GM23248 (cell line): ENCODE measurements around the gene RALA. TPM values are rescaled to one million over a fixed set of nuclear protein-coding genes. Genes with fewer than 3 reads are reported as not detected.
A peak's percentile ranks its signal among the peaks of the same experiment; 100 is the strongest.

Source experiments
- DNase-seq: peaks from one replicate; pipeline ENCODE4 v3.0.0-alpha.2; 2015
- H2AFZ ChIP-seq: fragments of 200-600 bp; sonication (generic); 2 replicates; pipeline ENCODE4 v1.6.1; 2016; ENCODE audit warnings: antibody characterized with exemption
- H3F3A ChIP-seq: fragments of 200-600 bp; sonication (generic); 2 replicates; pipeline ENCODE4 v1.6.1; 2016; ENCODE audit warnings: mild to moderate bottlenecking, antibody characterized with exemption, mixed run types; ENCODE audit not compliant: insufficient read depth
- H3K27ac ChIP-seq: fragments of 200-600 bp; sonication (generic); 2 replicates; pipeline ENCODE4 v1.5.1; 2016; ENCODE audit warnings: mild to moderate bottlenecking
- H3K27me3 ChIP-seq: fragments of 200-600 bp; sonication (generic); replicated peaks from 2 replicates; pipeline ENCODE4 v1.6.1; 2016; ENCODE audit warnings: mild to moderate bottlenecking; ENCODE audit not compliant: insufficient read depth
- H3K36me3 ChIP-seq: fragments of 200-600 bp; sonication (generic); 2 replicates; pipeline ENCODE4 v1.6.1; 2016; ENCODE audit warnings: low read depth, mild to moderate bottlenecking
- H3K4me1 ChIP-seq: fragments of 200-600 bp; sonication (generic); 2 replicates; pipeline ENCODE4 v1.6.1; 2016; ENCODE audit warnings: mild to moderate bottlenecking; ENCODE audit not compliant: insufficient read depth
- H3K4me2 ChIP-seq: fragments of 200-600 bp; sonication (generic); one replicate; pipeline ENCODE4 v1.6.1; 2016; ENCODE audit warnings: mild to moderate bottlenecking; ENCODE audit not compliant: unreplicated experiment
- H3K4me3 ChIP-seq: fragments of 200-600 bp; sonication (generic); 2 replicates; pipeline ENCODE4 v1.5.1; 2016; ENCODE audit warnings: mild to moderate bottlenecking
- H3K79me2 ChIP-seq: fragments of 200-600 bp; sonication (generic); 2 replicates; pipeline ENCODE4 v1.6.1; 2016; ENCODE audit warnings: mild to moderate bottlenecking; ENCODE audit not compliant: insufficient read depth
- H3K9ac ChIP-seq: fragments of 200-600 bp; sonication (generic); 2 replicates; pipeline ENCODE4 v1.6.1; 2016; ENCODE audit warnings: mild to moderate bottlenecking
- H3K9me2 ChIP-seq: fragments of 200-600 bp; sonication (generic); 2 replicates; pipeline ENCODE4 v1.6.1; 2016; ENCODE audit warnings: mixed run types, mild to moderate bottlenecking, moderate library complexity; ENCODE audit not compliant: insufficient read depth
- H3K9me3 ChIP-seq: fragments of 200-600 bp; sonication (generic); one replicate; pipeline ENCODE4 v1.6.1; 2017; ENCODE audit warnings: low read depth
- H4K20me1 ChIP-seq: fragments of 200-600 bp; sonication (generic); 2 replicates; pipeline ENCODE4 v1.6.0; 2016; ENCODE audit not compliant: insufficient read depth
- EZH2 ChIP-seq: fragments of 200-600 bp; sonication (generic); IDR thresholded peaks from 2 replicates; pipeline ENCODE4 v1.6.1; 2018; ENCODE audit warnings: antibody characterized with exemption, mild to moderate bottlenecking; ENCODE audit not compliant: insufficient read depth, poor library complexity, severe bottlenecking
- EZH2phosphoT487 ChIP-seq: fragments of 200-600 bp; sonication (generic); IDR thresholded peaks from 2 replicates; pipeline ENCODE4 v1.6.1; 2018; ENCODE audit warnings: antibody characterized with exemption, moderate library complexity, mild to moderate bottlenecking, low read depth; ENCODE audit not compliant: insufficient read depth
- WGBS, 2 experiments: methylation state at CpG; one replicate each; pipeline ENCODE4 v1.1.6; 2015 to 2017; ENCODE audit warnings: low lambda C conversion rate in 2 of 2, low coverage in 1 of 2; ENCODE audit errors: missing lambda C conversion rate in 2 of 2; 5-methylcytosine and 5-hydroxymethylcytosine counted together
- in situ Hi-C: fragments of 300-500 bp; cut with MboI; formaldehyde crosslinking; loops from 2 replicates; pipeline ENCODE4 v1.15.0; 2020
- polyA plus RNA-seq: library from polyadenylated mRNA; unstranded; fragments of >200 nt; fragmentation: Nextera tagmentation; extraction: Ambion mirVana; gene quantifications from 2 replicates; pipeline ENCODE4 v1.2.1, GENCODE V29; 2016
- total RNA-seq: library from RNA; depleted of rRNA; stranded (reverse); fragments of >200 nt; shearing (Covaris generic); gene quantifications from 2 replicates; pipeline ENCODE4 v1.2.3, GENCODE V29; 2014

RALA gene
- total and polyA plus RNA-seq, 2 experiments from 2014 or later: 21.7 to 82.8 TPM

- TF ChIP-seq EZH2phosphoT487 (no peak), EZH2 (no peak)
- H3F3A ChIP-seq: peaks cover 44% of the 10 kb centered on the region
- peaks cover 63% of the 10 kb centered on the region for H3K4me1 ChIP-seq
- 0 out of 2 replicates have a peak, but pooled peaks cover 11% of the 10 kb centered on the region for H3K79me2 ChIP-seq
- H2AFZ ChIP-seq: no peak overlapping the region
- no peak overlapping the region for H3K27ac ChIP-seq
- peak; percentile 74 for DNase-seq
- no peak overlapping the region for H3K9ac ChIP-seq
- no peaks in the 10 kb centered on the region for H3K9me3 ChIP-seq
- no peak overlapping the region for H3K4me3 ChIP-seq
- no peaks in the 10 kb centered on the region for H3K36me3 ChIP-seq
- in situ Hi-C loops: no loop called here
- H4K20me1 ChIP-seq: no peaks in the 10 kb centered on the region
- H3K4me2 ChIP-seq: no peak overlapping the region
- 0 out of 2 replicates have a peak, but pooled peaks cover 3% of the 10 kb centered on the region for H3K9me2 ChIP-seq
- no peaks in the 10 kb centered on the region for H3K27me3 ChIP-seq
Measured at GRCh38 chr7:39617005-39617404, 6.4 kb upstream of the RALA start.

GRCh38 chr7:39618868-39619267 is 4.5 kb upstream of the RALA start:
- H2AFZ ChIP-seq: no peak overlapping the region
- no peaks in the 10 kb centered on the region for H3K36me3 ChIP-seq
- no peak overlapping the region for H3K4me3 ChIP-seq
- DNase-seq: no peak
- no peaks in the 10 kb centered on the region for H3K9me3 ChIP-seq
- peaks cover 48% of the 10 kb centered on the region for H3F3A ChIP-seq
- no peaks in the 10 kb centered on the region for H4K20me1 ChIP-seq
- in situ Hi-C loops: no loop called here
- 87 to 89% methylated on average over 4 of the region's 4 CpGs for WGBS, 2 experiments
- peaks cover 14% of the 10 kb centered on the region; the same call in 1 of the 2 replicates for H3K79me2 ChIP-seq
- no peak for TF ChIP-seq EZH2phosphoT487
- TF ChIP-seq EZH2: no peak
- no peaks in the 10 kb centered on the region for H3K27me3 ChIP-seq
- H3K4me1 ChIP-seq: peaks cover 62% of the 10 kb centered on the region
- no peak overlapping the region for H3K4me2 ChIP-seq
- H3K9me2 ChIP-seq: 0 out of 2 replicates have a peak, but pooled peaks cover 3% of the 10 kb centered on the region
- no peak overlapping the region for H3K27ac ChIP-seq
- no peak overlapping the region for H3K9ac ChIP-seq

GRCh38 chr7:39620486-39620885 is 2.9 kb upstream of the RALA start:
- in situ Hi-C loops: no loop called here
- Histone ChIP-seq H3K9ac (peak overlapping the region; percentile 25; the same call in 1 of the 2 replicates), H4K20me1 (no peaks in the 10 kb centered on the region), H3K9me2 (0 out of 2 replicates have a peak, but pooled peaks cover 3% of the 10 kb centered on the region), H3F3A (peaks cover 50% of the 10 kb centered on the region), H3K4me2 (peak overlapping the region; percentile 78), H3K4me1 (peaks cover 55% of the 10 kb centered on the region), H3K27me3 (no peaks in the 10 kb centered on the region), H3K27ac (peak overlapping the region; percentile 97), H3K4me3 (peak overlapping the region; percentile 41; the same call in 1 of the 2 replicates), H3K79me2 (peaks cover 30% of the 10 kb centered on the region), H3K36me3 (no peaks in the 10 kb centered on the region), H2AFZ (no peak overlapping the region), H3K9me3 (no peaks in the 10 kb centered on the region)
- no peak for DNase-seq
- TF ChIP-seq EZH2: no peak
- no peak for TF ChIP-seq EZH2phosphoT487

GRCh38 chr7:39621261-39621660 is 2.1 kb upstream of the RALA start:
- Histone ChIP-seq H4K20me1 (no peaks in the 10 kb centered on the region), H3K9ac (peak overlapping the region; percentile 25), H3F3A (peaks cover 50% of the 10 kb centered on the region), H2AFZ (no peak overlapping the region), H3K4me3 (peak overlapping the region; percentile 41), H3K9me2 (0 out of 2 replicates have a peak, but pooled peaks cover 3% of the 10 kb centered on the region), H3K27me3 (no peaks in the 10 kb centered on the region), H3K9me3 (no peaks in the 10 kb centered on the region), H3K27ac (peak overlapping the region; percentile 97), H3K4me1 (peaks cover 55% of the 10 kb centered on the region), H3K79me2 (peaks cover 38% of the 10 kb centered on the region), H3K4me2 (peak overlapping the region; percentile 92), H3K36me3 (no peaks in the 10 kb centered on the region)
- peak; percentile 95 for DNase-seq
- TF ChIP-seq EZH2phosphoT487 (no peak), EZH2 (no peak)
- in situ Hi-C loops: no loop called here
- WGBS, 2 experiments: 0% methylated on average over 1 of the region's 1 CpG
